HG02642 (cell line): Measurements from ENCODE around the gene CC2D2A.

ENCODE experiments used
- ATAC-seq: cut with Tn5 transposase; IDR thresholded peaks from one replicate; pipeline ENCODE4 v1.9.1; 2021; ENCODE audit warnings: mild to moderate bottlenecking; ENCODE audit not compliant: unreplicated experiment, poor library complexity

CC2D2A gene

DNA sequence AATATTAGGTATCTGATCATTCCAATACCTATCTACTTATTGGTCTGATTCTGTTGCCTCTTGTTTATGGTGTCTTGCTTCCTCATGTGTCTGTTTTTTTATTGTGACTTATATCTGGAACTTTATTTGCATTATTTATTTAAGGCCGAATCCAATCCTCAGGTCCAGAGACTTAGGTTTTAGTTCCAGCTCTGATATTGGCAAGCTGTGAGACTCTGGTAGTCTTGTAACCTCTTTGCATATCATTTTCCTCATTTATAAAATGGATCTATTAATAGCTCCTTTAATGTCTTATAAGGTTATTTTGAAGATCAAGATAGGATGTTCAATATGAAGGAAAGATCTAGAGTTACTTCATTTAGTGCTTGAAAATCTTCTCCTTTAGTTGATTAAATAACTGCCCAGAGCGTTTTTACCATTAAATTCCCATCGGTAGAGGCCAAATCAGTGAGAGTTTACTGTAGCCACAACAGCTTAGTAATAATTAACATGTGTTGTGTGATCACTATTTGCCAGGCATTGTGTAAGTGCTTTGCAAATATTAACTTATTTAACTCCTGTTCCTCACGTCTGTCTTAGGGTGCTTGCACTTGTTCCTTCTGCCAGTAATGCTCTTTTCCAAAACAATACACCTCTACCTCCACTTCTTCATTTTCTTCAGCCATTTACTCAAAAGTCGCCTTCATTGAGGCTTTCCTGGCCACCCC, 82.2 kb downstream of the CC2D2A start:
- no peak for ATAC-seq

DNA sequence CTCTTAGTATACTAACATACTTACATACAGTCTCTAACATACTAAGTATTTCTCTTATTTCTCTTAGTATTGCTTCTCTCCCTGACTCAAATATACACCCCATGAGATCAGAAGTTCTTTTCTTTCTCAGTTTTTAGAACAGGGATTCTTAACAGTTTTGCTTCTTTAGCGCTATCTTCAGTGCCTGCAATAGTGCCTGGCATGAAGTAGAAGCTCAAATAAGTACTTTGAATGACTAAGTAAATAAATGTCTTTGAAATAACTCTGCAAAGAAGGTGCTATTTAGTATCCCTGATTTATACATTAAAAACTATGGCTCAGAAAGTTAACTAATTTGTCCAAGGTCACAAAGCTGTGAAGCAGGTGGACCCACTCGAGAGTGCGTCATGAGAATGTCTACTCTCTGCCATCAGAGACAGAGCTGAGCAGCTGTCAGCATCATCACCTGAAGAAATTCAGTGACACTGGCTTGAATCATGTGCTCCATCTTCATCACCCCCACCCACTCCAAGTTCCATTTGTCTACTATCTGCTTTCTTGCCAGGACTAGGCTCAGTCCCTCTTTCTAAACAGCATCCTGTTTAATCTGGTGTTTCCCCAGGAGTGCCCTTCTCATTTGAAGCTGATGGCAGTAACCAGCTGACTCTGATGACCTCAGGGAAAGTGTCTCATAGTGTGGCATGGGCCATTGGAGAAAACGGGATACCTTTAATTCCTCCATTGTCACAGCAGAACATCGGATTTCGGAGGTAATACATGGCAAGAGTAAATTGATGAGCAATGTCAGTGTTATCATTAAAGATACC, 83.1 kb downstream of the CC2D2A start:
- ATAC-seq, result no peak

DNA sequence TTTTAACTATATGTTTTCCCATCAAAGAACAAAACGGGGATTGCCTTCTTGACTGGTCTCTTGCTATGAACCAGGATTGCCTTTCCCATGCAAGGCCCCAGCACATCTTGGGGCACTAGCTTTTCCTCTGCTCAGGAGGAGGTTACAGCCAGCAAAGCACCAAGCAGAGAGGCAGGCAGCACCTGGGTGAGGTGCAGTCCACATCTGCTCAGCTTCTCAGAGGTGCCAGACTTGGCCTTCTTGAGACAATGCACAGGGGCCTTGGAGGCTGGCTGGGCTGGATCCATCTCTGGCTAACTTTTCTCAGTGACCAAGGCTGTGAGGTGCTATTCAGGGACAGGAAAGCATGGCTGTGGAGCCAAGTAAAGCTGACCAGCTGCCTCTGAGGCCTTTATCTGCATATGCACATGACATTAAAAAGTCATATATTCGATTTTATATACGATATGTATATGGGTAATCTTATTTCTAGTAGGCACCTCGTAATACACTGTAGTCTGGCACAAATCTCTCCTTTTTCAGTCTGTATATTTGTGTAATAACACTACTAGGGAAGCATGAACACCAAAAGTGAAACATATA, 86.9 kb downstream of the CC2D2A start:
- no peak for ATAC-seq

DNA sequence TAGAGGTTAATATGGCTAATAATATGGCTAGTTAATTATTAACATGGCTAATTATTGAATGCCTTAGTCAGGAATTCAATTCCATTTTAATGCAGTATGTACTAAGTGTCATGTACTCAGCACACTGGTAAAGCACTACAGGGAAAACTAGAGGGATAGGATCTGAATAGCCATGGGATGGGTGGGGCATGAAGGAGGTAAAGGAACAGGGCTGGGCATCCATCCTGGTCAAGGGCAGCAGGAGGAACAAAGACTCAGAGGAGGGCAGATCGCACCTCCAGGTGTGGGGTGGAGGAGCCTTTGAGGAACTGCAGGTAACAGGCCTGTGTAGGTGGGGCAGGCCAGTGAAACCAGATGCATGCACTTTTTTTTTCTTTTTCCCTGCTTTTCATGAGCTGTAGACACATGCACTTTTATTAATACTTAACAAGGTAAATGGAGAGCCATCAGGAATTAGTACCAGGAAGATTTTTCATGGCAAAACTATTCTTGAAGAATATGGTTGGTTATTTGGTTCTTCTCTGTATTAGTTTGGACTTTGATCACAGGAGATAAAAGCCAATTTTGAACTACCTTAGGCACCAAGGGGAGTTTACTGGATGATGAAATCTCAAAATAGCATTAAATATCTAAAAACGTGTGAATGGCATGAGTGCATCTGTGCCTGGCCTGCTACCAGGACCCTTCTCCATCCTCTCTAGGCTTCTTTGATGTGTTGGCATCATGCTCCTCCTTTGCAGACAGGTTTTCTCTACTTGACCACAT, 88.3 kb downstream of the CC2D2A start:
- no peak for ATAC-seq

DNA sequence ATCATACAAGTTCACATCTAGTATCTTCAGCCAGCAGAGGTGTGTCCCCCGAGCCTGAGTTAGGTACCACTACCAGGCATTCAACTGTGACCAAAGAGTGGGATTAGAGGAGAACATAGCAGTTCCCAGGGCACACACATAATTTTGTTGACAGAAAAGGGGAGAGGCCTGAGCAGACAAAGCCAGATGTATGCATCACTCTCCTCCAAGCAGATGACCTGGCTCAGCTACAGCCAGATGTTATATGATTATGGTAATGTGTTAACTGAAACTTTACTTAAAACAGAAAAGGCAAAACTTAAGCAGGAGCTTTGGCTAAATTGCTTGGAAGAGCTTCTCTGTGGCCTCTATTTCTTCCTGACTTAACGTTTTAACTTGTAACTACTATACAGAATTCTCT, 88.9 kb downstream of the CC2D2A start:
- ATAC-seq, result no peak

DNA sequence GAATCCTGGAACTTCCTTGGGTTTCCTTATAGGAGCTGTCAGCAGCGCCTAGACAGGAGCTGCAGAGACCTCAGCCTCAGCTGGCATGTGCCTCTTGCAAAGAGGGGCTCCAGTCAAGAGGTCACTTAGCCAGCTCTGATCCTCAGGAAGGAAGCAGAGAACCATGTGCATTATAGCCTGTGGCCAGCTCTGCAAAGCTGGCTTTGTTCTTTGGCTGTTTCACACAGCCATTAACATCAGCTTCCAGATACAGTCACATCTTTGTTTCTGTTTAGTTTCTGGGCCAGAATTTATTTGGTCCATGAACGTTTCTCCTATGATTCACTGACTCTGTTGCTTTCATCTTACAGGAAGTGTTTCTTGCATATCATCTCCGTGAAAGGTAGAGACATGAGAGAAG, 92.4 kb downstream of the CC2D2A start:
- ATAC-seq, result no peak

DNA sequence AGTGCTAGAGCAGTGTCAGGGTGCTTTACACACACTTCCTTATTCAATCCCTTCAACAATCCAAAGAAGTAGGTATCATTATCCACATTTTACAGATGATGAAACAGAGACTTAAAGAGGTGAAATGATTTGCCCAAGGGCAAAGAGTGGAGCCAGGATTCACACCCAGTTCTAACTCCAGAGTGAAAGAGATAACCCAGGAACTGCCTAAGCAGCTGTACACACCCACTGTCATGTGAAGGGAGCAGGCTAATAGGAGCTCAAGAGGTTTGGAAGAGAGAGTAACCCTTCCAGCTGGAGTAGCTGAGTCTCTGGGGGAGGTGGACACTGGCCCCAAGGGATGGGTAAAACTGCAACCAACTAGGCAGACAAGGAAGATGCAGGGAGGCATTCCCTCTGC, 92.9 kb downstream of the CC2D2A start:
- no peak for ATAC-seq

DNA sequence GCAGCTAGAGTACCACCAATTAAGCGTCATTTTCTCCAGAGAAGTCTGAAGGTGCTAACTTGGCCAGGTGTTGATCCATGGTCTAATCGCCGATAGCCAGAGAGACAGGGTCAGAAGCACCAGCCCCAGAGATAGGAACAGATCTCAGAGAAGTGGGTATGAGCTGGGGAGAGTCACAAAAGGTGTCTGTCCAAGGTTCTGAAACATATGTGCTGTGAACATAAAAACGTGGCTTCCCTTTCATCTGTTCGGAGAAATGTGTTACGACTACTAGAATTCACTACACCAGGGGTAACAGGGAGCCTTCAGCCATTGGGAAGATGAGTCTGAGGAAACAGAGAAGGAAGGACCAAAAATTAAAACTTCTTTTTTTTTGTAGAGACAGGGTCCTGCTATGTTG, 94.2 kb downstream of the CC2D2A start:
- no peak for ATAC-seq

DNA sequence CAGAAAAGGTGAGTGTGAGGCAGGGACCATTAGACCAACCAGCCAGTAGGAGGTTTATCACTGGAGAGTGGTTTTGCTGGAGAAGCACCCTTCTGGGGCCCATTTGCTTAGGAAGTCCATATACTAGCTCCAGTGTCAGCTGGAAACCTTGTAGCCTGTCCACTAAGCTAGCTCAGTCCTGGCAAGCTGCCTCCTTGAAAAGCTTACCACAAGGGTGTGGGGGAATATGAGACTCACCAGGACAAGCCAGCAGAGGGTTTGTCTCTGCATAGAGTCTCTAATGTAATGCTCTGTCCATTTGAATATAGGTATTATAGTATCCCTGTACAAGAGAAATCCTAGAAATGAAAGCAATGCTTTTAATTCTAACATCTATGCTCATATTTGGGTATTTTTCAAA, 99.1 kb downstream of the CC2D2A start:
- ATAC-seq, result no peak

DNA sequence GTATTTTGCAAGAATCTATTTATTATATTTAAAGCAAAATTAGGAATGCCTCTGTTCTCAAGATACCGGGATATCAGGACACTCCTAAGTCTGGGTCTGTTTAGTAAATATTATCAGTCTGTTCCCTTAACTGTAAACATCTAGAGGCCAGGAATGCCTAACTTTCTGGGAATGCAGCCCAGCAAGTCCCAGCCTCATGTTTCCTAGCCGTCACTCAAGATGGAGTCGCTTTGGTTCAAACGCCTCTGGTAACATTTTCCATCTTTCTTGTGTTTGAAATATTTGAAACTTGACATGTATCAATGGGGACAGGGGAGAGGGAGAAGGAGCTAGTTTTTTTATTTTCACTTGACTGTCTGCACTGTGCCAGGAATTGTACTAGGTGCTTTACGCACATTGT, 100.1 kb downstream of the CC2D2A start:
- ATAC-seq, result no peak

DNA sequence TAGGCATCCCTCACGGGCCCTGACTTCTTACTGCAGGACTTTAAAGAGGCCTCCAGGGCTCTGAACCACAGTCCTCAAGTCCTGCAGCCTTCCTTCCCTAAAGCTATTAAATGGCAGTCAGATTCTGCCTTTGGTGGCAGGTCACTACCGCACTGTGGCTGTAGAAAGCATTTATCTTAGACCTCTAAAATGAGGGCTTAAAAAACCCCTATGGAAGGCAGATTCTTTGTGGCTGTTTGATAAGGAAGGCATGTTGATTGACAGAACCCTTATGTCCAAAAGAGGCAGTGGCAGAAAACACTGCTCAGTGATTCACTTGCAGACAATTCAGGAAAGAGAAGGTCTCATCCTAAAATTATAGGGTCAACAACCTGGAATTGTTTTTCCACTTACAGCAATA, 106.3 kb downstream of the CC2D2A start:
- ATAC-seq, result no peak

DNA sequence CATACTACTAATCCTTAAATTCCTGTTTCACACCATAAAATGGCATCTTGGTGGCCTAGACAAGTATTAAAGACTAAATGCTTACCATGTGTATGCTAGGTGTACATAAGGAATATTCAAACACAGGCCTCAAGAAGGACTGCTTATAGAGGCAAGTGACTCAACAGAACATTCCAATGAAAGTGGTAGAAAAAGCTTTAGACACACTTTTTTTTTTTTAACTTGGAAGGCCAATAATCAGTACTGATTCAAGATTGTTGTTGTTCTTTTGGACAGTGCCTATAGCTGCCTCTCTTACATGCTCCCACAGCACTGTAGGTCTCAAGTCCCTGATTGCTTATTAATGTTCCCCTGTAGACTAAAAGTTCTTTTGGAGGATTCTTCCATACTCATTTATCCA, 107.8 kb downstream of the CC2D2A start:
- no peak for ATAC-seq

DNA sequence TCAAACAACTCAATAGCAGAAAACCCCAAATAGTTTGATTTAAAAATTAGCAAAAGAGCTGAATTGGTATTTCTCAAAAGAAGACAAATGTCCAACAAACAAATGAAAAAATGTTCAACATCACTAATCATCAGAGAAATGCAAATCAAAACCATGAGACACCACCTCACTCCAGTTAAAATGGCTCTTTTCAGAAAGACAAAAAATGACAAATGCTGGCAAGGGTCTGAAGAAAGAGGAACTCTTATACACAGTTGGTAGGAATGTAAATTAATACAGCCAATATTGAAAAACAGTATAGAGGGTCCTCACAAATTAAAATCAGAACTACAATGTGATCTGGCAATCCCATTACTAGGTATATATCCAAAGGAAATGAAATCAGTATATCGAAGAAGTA, 115.1 kb downstream of the CC2D2A start:
- no peak for ATAC-seq

DNA sequence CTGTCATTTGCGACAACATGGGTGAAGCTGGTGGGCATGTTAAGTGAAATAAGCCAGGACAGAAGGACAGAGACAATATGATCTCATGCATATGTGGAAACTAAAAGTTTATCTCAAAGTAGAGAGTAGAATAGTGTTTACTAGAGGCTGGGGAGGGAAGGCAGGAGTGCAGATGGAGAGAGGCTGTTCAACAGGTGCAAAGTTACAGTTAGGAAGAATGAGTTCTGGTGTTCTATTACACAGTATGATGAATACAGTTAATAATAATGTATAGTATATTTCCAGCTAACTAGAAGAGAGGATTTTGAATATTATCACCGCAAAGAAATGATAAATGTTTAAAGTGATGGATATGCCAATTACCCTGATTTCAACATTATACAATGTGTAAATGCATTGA, 115.6 kb downstream of the CC2D2A start:
- ATAC-seq, result no peak

DNA sequence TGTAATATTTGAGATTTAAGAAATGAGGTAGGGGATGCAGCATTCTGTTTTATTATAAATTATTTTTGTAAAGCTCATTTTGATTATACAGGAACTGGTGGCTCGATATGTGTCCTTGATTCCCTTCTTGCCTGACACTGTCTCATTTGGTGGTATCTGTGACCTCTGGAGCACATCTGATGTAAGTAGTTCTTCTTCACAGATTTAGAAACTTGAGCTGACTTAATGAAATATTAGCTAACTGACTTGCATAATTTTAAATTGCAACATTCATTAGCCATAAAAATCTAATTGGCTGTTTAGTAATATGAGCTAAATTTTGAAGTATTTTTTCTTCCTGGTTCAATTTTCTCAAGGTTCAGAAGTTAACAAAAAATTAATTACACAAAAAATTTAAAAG, 116.4 kb downstream of the CC2D2A start:
- no peak for ATAC-seq

DNA sequence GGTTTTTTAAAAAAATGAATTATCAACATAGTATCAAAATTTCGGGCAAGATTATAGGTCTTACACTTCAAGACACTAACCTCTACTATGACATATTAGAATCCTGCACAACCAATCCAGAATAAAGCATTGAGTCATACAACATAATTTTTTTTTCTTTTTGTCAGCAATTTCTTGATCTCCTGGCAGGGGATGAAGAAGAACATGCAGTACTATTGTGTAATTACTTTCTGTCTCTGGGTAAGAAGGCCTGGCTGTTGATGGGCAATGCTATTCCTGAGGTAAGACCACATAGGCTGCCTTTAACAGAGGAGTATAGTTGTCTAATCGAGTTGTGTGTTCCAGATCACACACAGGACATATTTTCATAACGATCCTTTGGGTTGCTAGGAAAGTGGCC, 118.0 kb downstream of the CC2D2A start:
- ATAC-seq, result no peak

DNA sequence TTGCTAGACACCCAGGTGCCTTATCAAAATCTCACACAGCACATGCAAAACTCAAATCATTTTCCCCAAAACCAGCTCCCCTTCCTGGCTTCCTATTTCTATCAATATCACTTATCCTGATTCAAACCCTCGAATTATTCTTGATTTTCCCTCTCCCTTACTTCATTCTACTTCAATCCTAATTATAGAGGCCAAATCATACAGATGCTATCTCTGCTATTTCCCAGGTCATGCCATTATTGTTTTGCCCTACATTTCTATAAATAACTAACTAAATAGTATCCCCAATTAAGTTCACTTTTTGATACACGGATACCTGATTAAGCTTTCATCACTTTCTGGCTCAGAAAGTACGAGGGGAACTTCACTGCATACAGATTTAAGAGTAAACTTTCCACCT, 123.1 kb downstream of the CC2D2A start:
- no peak for ATAC-seq

DNA sequence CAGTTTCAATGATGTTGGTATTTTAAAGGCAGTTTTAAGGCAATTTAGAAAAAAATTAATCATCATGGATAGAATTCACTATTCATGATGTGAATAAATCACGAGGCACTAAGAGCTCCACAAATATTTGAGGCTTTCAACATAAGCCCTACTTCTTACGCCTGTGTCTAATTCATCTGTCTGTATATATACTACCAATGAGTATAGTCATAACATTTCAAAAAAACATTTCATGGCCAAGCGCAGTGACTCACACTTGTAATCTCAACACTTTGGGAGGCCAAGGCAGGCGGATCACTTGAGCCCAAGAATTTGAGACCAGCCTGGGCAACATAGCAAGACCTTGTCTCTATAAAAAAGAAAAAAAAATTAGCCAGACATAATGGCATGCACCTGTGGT, 129.0 kb downstream of the CC2D2A start:
- ATAC-seq, result no peak

DNA sequence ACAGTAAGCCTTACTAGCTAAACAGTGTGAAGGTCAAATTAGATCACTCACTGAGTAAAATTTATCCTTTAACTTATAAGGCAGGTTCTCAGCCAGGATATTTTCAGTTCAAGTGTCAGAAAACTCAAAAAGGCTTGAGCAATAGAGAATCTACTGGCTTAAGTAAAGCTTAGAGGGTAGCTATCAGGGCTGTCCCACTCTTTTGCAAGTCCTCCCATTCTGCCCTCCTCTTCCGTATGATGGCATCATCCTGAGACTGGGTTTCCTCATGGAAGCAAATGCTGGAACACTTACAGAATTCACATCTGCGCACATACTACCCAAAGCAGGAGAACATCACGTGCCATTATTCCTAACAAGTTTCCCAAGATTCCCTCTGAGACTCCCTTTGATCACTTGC, 130.5 kb downstream of the CC2D2A start:
- no peak for ATAC-seq

DNA sequence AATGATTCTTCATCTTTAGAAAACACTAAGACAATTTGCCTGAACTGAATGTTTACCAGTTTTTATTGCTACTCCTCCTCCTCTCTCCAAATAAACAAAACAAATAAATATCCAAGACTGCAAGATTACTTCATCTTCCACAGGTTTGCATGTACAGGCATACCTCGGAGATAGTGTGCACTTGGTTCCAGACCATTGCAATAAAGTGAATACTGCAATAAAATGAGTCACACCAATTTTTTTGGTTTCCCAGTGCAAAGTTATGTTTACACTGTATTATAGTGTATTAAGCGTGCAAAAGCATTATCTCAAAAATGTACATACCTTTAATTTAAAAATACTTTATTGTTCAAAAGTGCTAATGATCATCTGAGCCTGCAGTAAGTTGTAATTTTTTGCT, 132.2 kb downstream of the CC2D2A start:
- ATAC-seq, result no peak

DNA sequence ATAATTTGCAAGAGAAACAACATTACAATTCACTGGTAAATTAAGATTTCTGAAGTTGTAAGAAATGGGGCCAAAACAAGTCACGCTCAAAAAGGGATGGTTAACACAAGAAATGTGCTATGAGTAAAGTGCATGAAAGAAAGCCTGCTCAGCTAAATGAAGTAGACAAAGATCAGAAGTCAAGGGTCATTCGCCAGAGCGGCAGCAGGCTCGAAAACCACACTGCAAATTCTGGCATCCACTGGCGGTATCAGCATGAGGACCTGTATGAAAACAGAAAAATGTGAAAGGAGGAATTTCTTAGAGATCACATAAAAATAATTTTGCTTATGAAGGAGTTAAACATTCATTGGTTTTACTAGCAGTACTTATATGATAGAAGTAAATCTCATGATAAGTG, 135.9 kb downstream of the CC2D2A start:
- no peak for ATAC-seq
